Measurements from ENCODE around the gene NR2C2. TPM values are rescaled to one million over a fixed set of nuclear protein-coding genes. Genes with fewer than 3 reads are reported as not detected.
A peak's percentile ranks its signal among the peaks of the same experiment; 100 is the strongest.

The NR2C2 gene
- total RNA-seq, 2 experiments from 2014 or later, result 35.9 to 62.1 TPM

DNA sequence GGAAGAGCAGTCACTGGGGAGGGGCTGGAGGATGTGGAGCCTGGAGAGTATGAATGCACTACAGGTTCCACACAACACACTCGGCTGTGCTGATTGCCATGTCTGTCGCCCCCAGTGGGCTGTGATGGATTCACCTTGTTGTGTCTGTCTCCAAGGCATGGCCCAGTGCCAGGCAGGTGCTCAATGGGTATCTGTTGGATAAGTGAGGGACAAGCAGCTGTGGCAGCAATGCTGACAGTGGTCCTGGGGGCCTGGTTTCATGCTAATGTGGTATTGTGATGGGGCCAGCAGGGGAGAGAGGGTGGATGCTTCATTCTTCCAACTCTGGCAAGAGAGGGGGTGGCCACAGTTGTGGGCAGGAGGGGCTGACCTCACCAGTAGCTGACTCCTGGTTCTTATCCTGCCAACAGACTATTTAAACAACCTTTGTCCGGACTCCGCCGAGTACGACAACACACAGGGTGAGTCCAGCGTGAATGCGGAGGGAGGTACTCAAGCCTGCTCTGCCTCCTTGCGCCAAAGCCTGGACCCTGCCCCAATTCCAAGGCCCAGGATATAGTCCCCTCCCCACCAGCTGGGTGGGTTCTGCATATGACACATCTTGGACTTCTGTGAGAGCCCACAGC, 47.3 kb upstream of the NR2C2 start:
- ChIA-PET POLR2A (no interaction called here), CTCF (ENCODE audit: unreplicated experiment) (no interaction called here)
- no TSS peak for BruUV-seq (replicated peaks)
- no peaks in the 10 kb centered on the region for H3K36me3 ChIP-seq (ENCODE audit: insufficient read depth, low read length)
- no peaks in the 10 kb centered on the region for H3K9me3 ChIP-seq (ENCODE audit: low read length)
- no peaks in the 10 kb centered on the region for H3K4me1 ChIP-seq (ENCODE audit: insufficient read depth, low read length, poor library complexity, severe bottlenecking)
- H2AFZ ChIP-seq (ENCODE audit: low read length), result no peak overlapping the region
- no peak for DNase-seq (ENCODE audit: low spot score)
- TF ChIP-seq, protein P1, sequence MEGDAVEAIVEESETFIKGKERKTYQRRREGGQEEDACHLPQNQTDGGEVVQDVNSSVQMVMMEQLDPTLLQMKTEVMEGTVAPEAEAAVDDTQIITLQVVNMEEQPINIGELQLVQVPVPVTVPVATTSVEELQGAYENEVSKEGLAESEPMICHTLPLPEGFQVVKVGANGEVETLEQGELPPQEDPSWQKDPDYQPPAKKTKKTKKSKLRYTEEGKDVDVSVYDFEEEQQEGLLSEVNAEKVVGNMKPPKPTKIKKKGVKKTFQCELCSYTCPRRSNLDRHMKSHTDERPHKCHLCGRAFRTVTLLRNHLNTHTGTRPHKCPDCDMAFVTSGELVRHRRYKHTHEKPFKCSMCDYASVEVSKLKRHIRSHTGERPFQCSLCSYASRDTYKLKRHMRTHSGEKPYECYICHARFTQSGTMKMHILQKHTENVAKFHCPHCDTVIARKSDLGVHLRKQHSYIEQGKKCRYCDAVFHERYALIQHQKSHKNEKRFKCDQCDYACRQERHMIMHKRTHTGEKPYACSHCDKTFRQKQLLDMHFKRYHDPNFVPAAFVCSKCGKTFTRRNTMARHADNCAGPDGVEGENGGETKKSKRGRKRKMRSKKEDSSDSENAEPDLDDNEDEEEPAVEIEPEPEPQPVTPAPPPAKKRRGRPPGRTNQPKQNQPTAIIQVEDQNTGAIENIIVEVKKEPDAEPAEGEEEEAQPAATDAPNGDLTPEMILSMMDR (conservative IDR thresholded peaks at IDR 0.05; ENCODE audit: low read length), result 0 out of 2 replicates have a peak, but pooled peaks have one; percentile 15
- TF ChIP-seq EZH2phosphoT487 (IDR thresholded peaks at IDR 0.05; ENCODE audit: borderline replicate concordance, low read depth, low read length), result no peak
- intact Hi-C loops (cut with micrococcal nuclease; ENCODE audit: unreplicated experiment), result no loop called here
- H3K9me2 ChIP-seq (ENCODE audit: insufficient read depth, low read length), result no peaks in the 10 kb centered on the region
- H3K79me2 ChIP-seq (ENCODE audit: insufficient read depth, low read depth, low read length), result no peaks in the 10 kb centered on the region
- no peak overlapping the region for H3K27ac ChIP-seq (ENCODE audit: low read depth, low read length, poor library complexity, severe bottlenecking)
- no peak overlapping the region for H3K4me2 ChIP-seq (ENCODE audit: low read length)
- H4K20me1 ChIP-seq (ENCODE audit: insufficient read depth, low read length), result no peaks in the 10 kb centered on the region
- no peak overlapping the region for H3K4me3 ChIP-seq (ENCODE audit: low read depth, low read length, poor library complexity, severe bottlenecking)

DNA sequence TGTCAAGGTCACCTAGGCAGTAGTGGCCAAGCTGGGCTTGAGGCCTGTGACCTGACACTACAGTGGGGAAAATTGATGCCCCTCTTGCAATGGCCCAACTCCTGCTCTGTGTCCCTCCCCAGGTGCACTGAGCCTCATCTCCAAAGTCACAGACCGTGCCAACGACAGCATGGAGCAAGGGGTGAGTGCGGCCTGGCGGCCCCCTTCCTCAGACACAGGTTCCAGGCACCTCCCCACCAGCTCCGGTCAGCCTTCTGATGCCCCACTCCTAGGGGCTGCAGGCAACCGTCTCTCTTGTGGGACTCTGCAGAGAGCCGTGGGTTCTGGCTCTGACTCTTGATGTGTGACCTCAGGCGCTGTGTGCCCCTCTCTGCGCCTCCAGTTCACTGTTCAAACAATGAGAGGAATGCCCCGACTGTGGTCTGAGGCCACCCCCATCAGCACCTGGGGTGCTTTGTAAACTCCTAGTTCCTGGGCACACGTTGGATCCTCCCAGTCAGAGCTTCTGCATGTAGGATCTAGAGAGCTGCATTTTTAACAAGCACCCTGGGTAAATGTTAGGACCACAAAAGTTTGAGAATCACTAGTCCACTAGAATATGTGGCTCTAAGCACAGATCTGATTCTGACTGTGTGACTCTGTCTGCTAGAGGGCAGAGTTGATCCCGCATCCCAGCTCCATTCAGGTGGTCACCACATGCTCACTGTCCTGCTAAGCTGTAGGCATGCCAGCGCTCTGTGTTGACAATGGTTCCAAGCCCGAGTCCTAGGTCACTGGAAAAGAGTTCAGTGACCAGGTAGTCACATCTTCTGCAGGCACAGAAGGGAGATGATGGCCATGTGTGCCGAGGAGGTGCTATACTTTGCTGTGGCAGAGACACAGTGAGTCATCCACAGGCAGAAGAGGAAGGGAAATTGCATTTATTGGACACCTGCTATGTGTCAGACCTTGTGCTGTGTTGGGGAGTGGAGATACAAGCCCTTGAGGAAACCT, 46.2 kb upstream of the NR2C2 start:
- Histone ChIP-seq H3K36me3 (ENCODE audit: insufficient read depth, low read length) (no peaks in the 10 kb centered on the region), H4K20me1 (ENCODE audit: insufficient read depth, low read length) (no peaks in the 10 kb centered on the region), H3K4me3 (ENCODE audit: low read depth, low read length, poor library complexity, severe bottlenecking) (no peak overlapping the region), H3K4me2 (ENCODE audit: low read length) (no peak overlapping the region), H3K9me3 (ENCODE audit: low read length) (no peaks in the 10 kb centered on the region), H2AFZ (ENCODE audit: low read length) (no peak overlapping the region), H3K79me2 (ENCODE audit: insufficient read depth, low read depth, low read length) (no peaks in the 10 kb centered on the region), H3K27ac (ENCODE audit: low read depth, low read length, poor library complexity, severe bottlenecking) (no peak overlapping the region), H3K4me1 (ENCODE audit: insufficient read depth, low read length, poor library complexity, severe bottlenecking) (no peaks in the 10 kb centered on the region), H3K9me2 (ENCODE audit: insufficient read depth, low read length) (no peaks in the 10 kb centered on the region)
- intact Hi-C loops (cut with micrococcal nuclease; ENCODE audit: unreplicated experiment), result no loop called here
- DNase-seq (ENCODE audit: low spot score), result no peak
- POLR2A ChIA-PET, result no interaction called here
- TF ChIP-seq EZH2phosphoT487 (IDR thresholded peaks at IDR 0.05; ENCODE audit: borderline replicate concordance, low read depth, low read length), result no peak
- TF ChIP-seq, protein P1 (conservative IDR thresholded peaks at IDR 0.05; ENCODE audit: low read length), result no peak
- no TSS peak for BruUV-seq (replicated peaks)
- CTCF ChIA-PET (ENCODE audit: unreplicated experiment), result no interaction called here

All from OCI-LY7 (cell line).